ENCODE data around the gene APPBP2. TPM values are rescaled to one million over a fixed set of nuclear protein-coding genes. Genes with fewer than 3 reads are reported as not detected.

APPBP2 gene
- total RNA-seq, 1 experiment from 2014 or later = 25.3 TPM

DNA sequence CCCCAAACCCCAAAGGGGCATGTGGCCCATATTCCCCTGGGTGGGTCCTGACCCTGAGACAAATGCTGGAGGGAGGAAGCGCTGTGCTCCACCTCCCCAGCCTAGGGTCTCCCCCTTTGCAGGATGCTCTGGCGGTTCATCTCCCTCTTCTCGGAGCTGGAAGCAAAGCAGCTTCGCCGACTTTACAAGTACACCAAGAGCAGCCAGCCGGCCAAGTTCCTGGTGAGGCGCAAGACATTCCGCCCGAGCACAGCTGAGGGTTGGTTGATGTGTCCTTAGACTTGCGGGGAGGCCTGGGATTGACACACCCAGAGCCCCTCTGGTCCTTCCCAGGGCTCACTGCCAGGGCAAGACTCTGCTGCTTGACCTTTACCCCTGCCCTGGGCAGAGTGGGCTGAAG is 99.4 kb downstream of the APPBP2 start:
- intact Hi-C loops (cut with micrococcal nuclease; ENCODE audit: unreplicated experiment) = no loop called here
- H3K4me1 Mint-ChIP-seq (ENCODE audit: low read depth, unreplicated experiment) = no peaks in the 10 kb centered on the region
- H3K4me3 ChIP-seq (ENCODE audit: low read depth, low read length) = no peak overlapping the region
- no peak for DNase-seq
- no peaks in the 10 kb centered on the region for H3K27me3 ChIP-seq (replicated peaks; ENCODE audit: control insufficient read depth, insufficient read depth, low read length)
- H3K36me3 ChIP-seq (ENCODE audit: control insufficient read depth, insufficient read depth, low read length) = no peaks in the 10 kb centered on the region
- H3K4me3 Mint-ChIP-seq (ENCODE audit: unreplicated experiment) = no peak overlapping the region
- no peaks in the 10 kb centered on the region for H3K27me3 Mint-ChIP-seq (ENCODE audit: insufficient read depth, unreplicated experiment)
- H3K9me3 ChIP-seq = no peaks in the 10 kb centered on the region
- no TSS peak for BruUV-seq (replicated peaks)
- H3K36me3 Mint-ChIP-seq (ENCODE audit: insufficient read depth, unreplicated experiment) = no peaks in the 10 kb centered on the region
- H3K9me3 Mint-ChIP-seq (ENCODE audit: unreplicated experiment) = peaks cover under 1% of the 10 kb centered on the region
- no peak overlapping the region for H3K27ac Mint-ChIP-seq (ENCODE audit: unreplicated experiment)
- ChIA-PET CTCF (no interaction called here), POLR2A (no interaction called here)
- TF ChIP-seq, protein P1, sequence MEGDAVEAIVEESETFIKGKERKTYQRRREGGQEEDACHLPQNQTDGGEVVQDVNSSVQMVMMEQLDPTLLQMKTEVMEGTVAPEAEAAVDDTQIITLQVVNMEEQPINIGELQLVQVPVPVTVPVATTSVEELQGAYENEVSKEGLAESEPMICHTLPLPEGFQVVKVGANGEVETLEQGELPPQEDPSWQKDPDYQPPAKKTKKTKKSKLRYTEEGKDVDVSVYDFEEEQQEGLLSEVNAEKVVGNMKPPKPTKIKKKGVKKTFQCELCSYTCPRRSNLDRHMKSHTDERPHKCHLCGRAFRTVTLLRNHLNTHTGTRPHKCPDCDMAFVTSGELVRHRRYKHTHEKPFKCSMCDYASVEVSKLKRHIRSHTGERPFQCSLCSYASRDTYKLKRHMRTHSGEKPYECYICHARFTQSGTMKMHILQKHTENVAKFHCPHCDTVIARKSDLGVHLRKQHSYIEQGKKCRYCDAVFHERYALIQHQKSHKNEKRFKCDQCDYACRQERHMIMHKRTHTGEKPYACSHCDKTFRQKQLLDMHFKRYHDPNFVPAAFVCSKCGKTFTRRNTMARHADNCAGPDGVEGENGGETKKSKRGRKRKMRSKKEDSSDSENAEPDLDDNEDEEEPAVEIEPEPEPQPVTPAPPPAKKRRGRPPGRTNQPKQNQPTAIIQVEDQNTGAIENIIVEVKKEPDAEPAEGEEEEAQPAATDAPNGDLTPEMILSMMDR (IDR thresholded peaks at IDR 0.05; ENCODE audit: insufficient read depth in 1 of 2, low read depth in 1 of 2, low read length in 1 of 2, severe bottlenecking in 1 of 2, unreplicated experiment in 1 of 2) = no peak
- H3K4me1 ChIP-seq = no peaks in the 10 kb centered on the region

DNA sequence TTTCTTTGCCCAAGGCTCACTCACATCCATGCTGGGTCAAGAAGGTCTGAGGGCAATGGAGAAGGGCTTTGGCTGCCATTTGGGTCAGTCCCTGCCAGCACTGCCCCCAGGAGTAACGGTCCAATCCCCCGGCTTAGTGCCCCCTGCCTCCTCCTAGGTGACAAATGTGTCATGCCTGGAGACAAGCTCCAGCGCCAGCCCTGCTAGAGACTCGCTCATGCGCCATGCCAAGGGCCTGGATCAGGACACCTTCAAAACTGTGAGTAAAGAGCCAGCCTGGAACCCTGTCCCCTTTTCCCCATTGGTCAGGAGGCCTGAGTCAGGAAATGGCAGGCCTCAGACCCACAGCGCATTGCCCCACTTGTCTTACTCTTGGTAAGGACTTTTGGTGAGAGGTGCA is 100.4 kb downstream of the APPBP2 start:
- H3K4me3 ChIP-seq (ENCODE audit: low read depth, low read length) = no peak overlapping the region
- TF ChIP-seq, protein P1 (IDR thresholded peaks at IDR 0.05; ENCODE audit: insufficient read depth in 1 of 2, low read depth in 1 of 2, low read length in 1 of 2, severe bottlenecking in 1 of 2, unreplicated experiment in 1 of 2) = no peak
- intact Hi-C loops (cut with micrococcal nuclease; ENCODE audit: unreplicated experiment) = no loop called here

DNA sequence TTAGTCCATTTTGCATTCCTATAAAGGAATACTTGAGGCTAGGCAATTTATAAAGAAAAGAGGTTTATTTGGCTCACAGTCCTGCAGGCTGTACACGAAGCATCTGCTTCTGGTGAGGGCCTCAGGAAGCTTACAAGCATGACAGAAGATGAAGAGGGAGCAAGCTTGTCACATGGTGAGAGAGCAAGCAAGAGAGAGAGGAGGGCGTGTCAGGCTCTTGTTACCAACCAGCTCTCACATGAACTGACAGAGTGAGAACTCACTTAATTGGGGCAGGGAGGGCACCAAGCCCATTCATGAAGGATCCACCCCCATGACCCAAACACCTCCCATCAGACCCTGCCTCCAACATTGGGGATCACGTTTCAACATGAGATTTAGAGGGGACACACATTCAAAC is 102.2 kb downstream of the APPBP2 start:
- Mint-ChIP-seq H3K4me1 (ENCODE audit: low read depth, unreplicated experiment) (no peaks in the 10 kb centered on the region), H3K4me3 (ENCODE audit: unreplicated experiment) (no peak overlapping the region), H3K27ac (ENCODE audit: unreplicated experiment) (no peak overlapping the region), H3K36me3 (ENCODE audit: insufficient read depth, unreplicated experiment) (no peaks in the 10 kb centered on the region), H3K27me3 (ENCODE audit: insufficient read depth, unreplicated experiment) (no peaks in the 10 kb centered on the region), H3K9me3 (ENCODE audit: unreplicated experiment) (no peaks in the 10 kb centered on the region)
- TF ChIP-seq, protein P1 (IDR thresholded peaks at IDR 0.05; ENCODE audit: insufficient read depth in 1 of 2, low read depth in 1 of 2, low read length in 1 of 2, severe bottlenecking in 1 of 2, unreplicated experiment in 1 of 2) = no peak
- Histone ChIP-seq H3K4me3 (ENCODE audit: low read depth, low read length) (no peak overlapping the region), H3K4me1 (no peaks in the 10 kb centered on the region), H3K36me3 (ENCODE audit: control insufficient read depth, insufficient read depth, low read length) (no peaks in the 10 kb centered on the region), H3K27me3 (replicated peaks; ENCODE audit: control insufficient read depth, insufficient read depth, low read length) (no peaks in the 10 kb centered on the region), H3K9me3 (no peaks in the 10 kb centered on the region)
- DNase-seq = no peak
- intact Hi-C loops (cut with micrococcal nuclease; ENCODE audit: unreplicated experiment) = loop anchor here (2.0 kb wide), 1 partner anchor 13 kb away; no protein-coding TSS in a partner anchor
- ChIA-PET CTCF (no interaction called here), POLR2A (no interaction called here)
- BruUV-seq (replicated peaks) = no TSS peak

More for the DNA sequence above, 100.4 kb downstream of the APPBP2 start:
- POLR2A ChIA-PET = no interaction called here
- DNase-seq = no peak
- CTCF ChIA-PET = interaction anchor here (0.6 kb wide), 1 partner anchor 278 kb away, joined by 3 read pairs; no protein-coding TSS in a partner anchor
- Histone ChIP-seq H3K9me3 (no peaks in the 10 kb centered on the region), H3K4me1 (no peaks in the 10 kb centered on the region), H3K36me3 (ENCODE audit: control insufficient read depth, insufficient read depth, low read length) (no peaks in the 10 kb centered on the region), H3K27me3 (replicated peaks; ENCODE audit: control insufficient read depth, insufficient read depth, low read length) (no peaks in the 10 kb centered on the region)
- BruUV-seq (replicated peaks) = no TSS peak
- no peaks in the 10 kb centered on the region for H3K4me1 Mint-ChIP-seq (ENCODE audit: low read depth, unreplicated experiment)
- H3K27ac Mint-ChIP-seq (ENCODE audit: unreplicated experiment) = no peak overlapping the region
- no peaks in the 10 kb centered on the region for H3K9me3 Mint-ChIP-seq (ENCODE audit: unreplicated experiment)
- no peaks in the 10 kb centered on the region for H3K36me3 Mint-ChIP-seq (ENCODE audit: insufficient read depth, unreplicated experiment)
- H3K4me3 Mint-ChIP-seq (ENCODE audit: unreplicated experiment) = no peak overlapping the region
- H3K27me3 Mint-ChIP-seq (ENCODE audit: insufficient read depth, unreplicated experiment) = no peaks in the 10 kb centered on the region

All from Caco-2 (cell line).